22Rv1 (cell line): ENCODE measurements around the gene LSS.

Experiments used
- CTCF ChIP-seq: fragments of 450-650 bp; IDR thresholded peaks from 2 replicates; pipeline ENCODE4 v1.5.1; 2017; ENCODE audit warnings: mild to moderate bottlenecking
- ZFX ChIP-seq: fragments of 450-650 bp; IDR thresholded peaks from 2 replicates; pipeline ENCODE4 v1.6.1; 2017; ENCODE audit warnings: antibody characterized with exemption, borderline replicate concordance

- TF ChIP-seq CTCF (no peak), ZFX (no peak)
Measured at GRCh38 chr21:46219591-46220239, 8.9 kb downstream of the LSS start.
